HL-60 (cell line): Measurements from ENCODE around the gene ATP6V1D.

ENCODE experiments used
- CTCF ChIP-seq: IDR thresholded peaks from one replicate; pipeline ENCODE4 v1.5.1; 2011; ENCODE audit warnings: low read length, control low read depth, inconsistent platforms; ENCODE audit not compliant: insufficient read depth
- POLR2AphosphoS5 ChIP-seq: IDR thresholded peaks from 2 replicates; pipeline ENCODE4 v1.6.1; 2012; ENCODE audit warnings: low read depth

GRCh38 chr14:67389811-67390534, 30.4 kb upstream of the ATP6V1D start:
- no peak for TF ChIP-seq CTCF
- no peak for TF ChIP-seq POLR2AphosphoS5
